Sigmoid colon (tissue), 4 donors: ENCODE measurements around the gene NUTF2.

Source experiments
- CTCF ChIP-seq, 4 experiments: fragments of 450-650 bp in 3 of 4; fragments of 200-600 bp in 1 of 4; IDR thresholded peaks; one replicate each; pipeline ENCODE4 v1.5.1; 2016 to 2019; ENCODE audit warnings: antibody characterized with exemption in 4 of 4, mild to moderate bottlenecking in 3 of 4, moderate library complexity in 2 of 4
- EP300 ChIP-seq, 4 donors: sonication (generic); formaldehyde crosslinking; IDR thresholded peaks; one replicate each; pipeline ENCODE4 v1.6.1; 2017; ENCODE audit warnings: antibody characterized with exemption in 4 of 4

- TF ChIP-seq CTCF (IDR thresholded peaks at IDR 0.05) (no peak), EP300 (IDR thresholded peaks at IDR 0.05) (no peak)
These were observed 33.9 kb downstream of the NUTF2 start for GRCh38 chr16:67880584-67880983.
